Ramos (cell line): ENCODE results near the gene PXDN.

Source experiments
- in situ Hi-C: fragments of 300-500 bp; cut with MboI; formaldehyde crosslinking; loops from one replicate; pipeline ENCODE4 v1.14.3; 2022; ENCODE audit warnings: low sequenced_read_pairs; ENCODE audit not compliant: unreplicated experiment

Gene PXDN

DNA sequence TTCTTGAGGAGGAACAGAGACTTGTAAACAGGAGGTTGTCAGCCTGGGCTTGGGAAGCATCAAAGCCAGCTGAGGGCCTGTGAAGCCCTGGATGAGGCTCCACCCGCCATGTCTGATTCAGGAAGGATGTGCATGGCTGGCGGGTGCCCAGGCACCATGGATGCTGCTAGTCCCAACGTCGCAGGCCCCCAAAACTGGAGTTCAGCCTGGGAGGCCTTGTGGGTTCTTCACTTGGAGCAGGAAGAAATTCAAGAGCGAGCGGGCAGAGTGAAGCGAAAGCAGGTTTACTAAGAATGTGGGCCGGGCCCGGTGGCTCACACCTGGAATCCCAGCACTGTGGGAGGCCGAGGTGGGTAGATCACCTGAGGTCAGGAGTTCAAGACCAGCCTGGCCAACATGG is 12.1 kb upstream of the PXDN start:
- in situ Hi-C loops, result no loop called here

GRCh38 chr2:1755436-1756191 is 11.3 kb upstream of the PXDN start:
- in situ Hi-C loops, result no loop called here

- in situ Hi-C loops, result no loop called here
These were observed 10.3 kb upstream of the PXDN start for GRCh38 chr2:1754461-1755170.

GRCh38 chr2:1754046-1754445 is 9.7 kb upstream of the PXDN start:
- in situ Hi-C loops, result no loop called here

DNA sequence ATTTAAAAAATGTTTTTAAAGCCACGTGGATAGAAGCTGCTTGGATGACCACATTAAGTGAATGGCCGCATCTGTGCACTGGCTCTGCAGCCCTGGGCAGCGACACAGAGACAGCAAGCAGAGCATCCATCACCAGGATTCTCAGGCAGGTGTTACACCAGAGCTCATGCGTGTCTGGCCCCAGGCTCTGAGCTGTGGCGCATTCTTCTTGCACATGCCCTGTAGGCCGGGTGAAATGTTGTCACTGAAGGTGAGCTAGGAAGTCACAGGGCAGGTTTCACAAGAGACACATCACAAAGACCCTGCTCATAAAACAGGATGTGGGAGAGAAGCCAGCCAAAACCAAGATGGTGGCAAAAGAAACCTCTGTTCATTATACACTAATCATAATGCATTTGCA is 8.4 kb upstream of the PXDN start:
- in situ Hi-C loops, result no loop called here

- in situ Hi-C loops, result no loop called here
These were observed 7.7 kb upstream of the PXDN start for GRCh38 chr2:1751767-1752725.

DNA sequence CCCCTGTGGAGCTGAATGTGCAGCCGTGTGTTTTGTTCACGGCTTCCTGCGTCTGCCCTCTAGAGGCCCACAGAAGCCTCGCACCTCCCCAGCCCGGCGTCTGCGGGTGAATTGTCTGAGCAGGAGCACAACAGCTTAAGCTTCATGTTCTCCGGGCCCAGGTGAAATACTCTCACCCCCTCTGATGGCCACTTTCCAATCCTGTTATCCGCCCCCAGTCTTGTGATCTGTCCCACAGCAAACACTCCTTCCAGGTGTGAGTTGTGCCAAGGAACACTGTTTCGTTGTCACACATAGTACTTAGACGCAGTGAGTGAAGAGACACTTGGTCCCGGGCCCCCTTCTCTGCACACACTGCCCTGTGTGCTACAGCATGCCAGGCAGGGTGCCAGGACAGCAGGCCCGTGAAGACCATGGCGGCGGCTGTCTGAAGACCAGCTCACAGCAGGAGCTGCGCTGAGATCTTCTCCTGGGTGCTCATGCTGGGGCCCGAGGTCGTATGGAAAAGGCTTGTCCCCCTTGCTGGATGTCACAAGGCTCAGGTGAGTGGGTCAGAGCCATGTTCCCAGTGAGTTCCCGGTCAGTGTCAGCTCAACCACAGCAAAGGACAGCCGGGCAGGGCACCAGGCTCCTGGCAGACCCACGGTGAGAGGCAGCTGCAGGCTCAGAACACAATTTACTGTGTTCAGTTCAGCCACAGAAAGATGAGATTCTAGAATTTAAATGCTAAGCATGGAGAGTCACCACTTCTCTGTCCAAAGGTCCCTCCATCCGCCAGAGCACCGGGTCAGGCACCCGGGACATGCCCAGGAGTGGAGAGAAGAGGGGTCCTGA is 6.8 kb upstream of the PXDN start:
- in situ Hi-C loops, result no loop called here

- in situ Hi-C loops, result no loop called here
These were observed 6.1 kb upstream of the PXDN start for GRCh38 chr2:1750270-1750932.

DNA sequence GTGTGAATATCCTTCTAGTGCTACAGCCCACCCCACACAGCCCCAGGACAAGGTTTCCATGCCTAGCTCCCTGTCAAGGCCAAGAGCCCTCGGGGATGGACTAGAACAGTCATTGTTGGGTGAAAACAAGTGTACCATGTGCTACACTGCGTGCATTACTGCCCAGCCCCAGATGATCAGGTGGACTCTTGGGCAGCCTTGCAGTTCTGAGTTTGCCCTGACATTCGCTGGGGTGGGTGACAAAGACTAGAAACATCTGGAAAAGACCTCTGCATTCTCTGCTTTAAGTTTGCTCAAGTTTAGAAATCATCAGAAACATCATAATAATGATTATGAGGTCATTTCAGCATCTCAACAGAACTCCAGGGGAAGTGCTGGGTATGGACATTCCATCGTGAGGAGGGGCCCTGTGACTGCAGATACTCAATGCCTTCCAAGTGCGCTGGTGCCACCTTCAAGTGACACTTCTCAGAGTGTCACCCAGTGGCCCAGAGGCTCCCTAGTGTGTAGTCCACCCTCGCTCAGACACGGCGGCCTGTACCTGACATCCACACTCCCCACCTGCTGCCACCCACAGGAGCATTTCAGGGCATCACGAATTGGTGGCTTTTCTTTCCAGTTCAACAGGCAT is 5.3 kb upstream of the PXDN start:
- in situ Hi-C loops, result no loop called here

- in situ Hi-C loops, result no loop called here
These were observed 4.6 kb upstream of the PXDN start for GRCh38 chr2:1748741-1749488.

- in situ Hi-C loops, result no loop called here
These were observed 3.9 kb upstream of the PXDN start for GRCh38 chr2:1748176-1748740.

GRCh38 chr2:1747065-1747941 is 3.0 kb upstream of the PXDN start:
- in situ Hi-C loops, result no loop called here

DNA sequence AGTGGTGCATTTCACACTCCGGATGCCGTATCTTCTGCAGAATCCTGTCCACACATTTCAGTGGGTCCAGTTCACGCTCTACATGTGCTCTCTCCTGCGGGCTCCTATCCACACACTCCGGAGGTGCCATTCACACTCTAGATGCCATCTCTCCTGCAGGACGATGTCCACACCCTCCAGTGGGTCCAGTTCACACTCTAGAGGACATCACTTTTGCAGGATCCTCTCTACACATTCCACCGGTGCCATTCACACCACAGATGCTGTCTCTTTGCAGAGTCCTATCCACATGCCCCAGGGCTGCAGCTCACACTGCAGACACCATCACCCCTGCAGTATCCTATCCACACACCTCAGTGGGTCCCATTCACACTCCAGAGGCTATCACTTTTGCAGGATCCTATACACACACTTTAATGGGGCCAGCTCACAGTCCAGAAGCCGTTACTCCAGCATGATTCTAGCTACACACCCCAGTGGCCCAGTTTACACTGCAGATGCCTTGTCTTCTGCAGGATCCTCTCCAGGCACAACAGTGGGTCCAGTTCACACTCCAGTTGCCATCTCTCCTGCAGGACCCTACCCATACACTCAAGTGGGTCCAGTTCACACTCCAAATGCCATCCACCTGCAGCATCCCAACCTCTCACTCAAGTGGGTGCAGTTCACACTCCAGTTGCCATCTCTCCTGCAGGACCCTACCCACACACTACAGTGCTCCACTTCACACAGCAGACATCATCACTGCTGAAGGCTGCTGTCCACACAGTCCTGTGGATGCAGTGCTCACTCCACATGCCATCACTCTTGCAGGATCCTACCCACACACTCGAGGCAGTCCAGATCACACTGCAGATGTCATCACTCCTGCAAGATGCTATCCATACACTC is 2.1 kb upstream of the PXDN start:
- in situ Hi-C loops, result no loop called here

DNA sequence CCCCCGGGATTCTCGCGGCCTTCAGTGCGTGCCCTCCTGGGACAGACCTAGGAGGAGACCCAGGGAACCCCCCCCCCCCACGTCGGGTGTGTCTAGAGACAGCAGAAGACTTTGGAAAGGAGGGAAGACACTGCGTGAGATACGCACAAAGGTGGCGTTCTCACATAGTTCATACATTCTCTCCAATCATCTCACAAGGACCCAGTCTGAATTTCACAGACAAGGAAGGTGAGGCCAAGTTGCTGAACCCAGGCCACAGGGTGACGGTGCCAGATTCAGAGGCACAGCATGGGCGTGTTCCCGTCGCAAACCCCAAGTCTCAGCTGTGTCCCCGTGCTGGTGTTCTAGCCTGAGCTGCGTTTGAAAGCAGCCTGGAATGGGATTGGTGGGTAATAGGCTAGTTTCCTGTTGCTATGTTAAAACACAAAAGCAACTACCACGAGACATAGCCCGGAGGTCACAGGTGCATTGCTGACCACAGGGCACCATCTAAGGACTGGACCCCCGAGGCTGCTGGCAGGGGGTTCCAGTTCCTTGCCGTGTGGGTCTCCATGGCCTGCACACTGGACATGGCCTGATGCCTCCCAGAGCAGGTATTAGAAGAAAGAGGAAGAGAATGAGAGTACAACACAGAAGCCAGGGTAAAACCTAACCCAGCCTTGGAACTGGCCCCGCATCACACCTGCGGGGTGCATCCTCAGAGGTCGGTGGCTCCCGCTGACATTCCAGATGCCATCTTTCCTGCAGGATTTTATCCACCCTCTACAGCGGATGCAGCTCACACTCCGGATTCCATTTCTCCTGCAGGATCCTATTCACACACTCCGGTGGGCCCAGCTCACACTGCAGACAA is 1.1 kb upstream of the PXDN start:
- in situ Hi-C loops, result no loop called here

- in situ Hi-C loops, result no loop called here
These were observed 217 bp downstream of the PXDN start for GRCh38 chr2:1744151-1744445.
